OCI-LY1 (cell line): ENCODE measurements around the gene WNK4.

Source experiments
- CTCF ChIP-seq: fragments of 200-600 bp; sonication (generic), shearing (Covaris generic); IDR thresholded peaks from 2 replicates; pipeline ENCODE4 v1.5.1; 2017; ENCODE audit warnings: mild to moderate bottlenecking, antibody characterized with exemption, low read length, moderate library complexity, mixed read lengths
- EZH2 ChIP-seq: fragments of 200-600 bp; sonication (generic), shearing (Covaris generic); IDR thresholded peaks from 2 replicates; pipeline ENCODE4 v1.8.0; 2017; ENCODE audit warnings: borderline replicate concordance, mixed run types, mild to moderate bottlenecking, antibody characterized with exemption, low read length, moderate library complexity, mixed read lengths

- no peak for TF ChIP-seq CTCF
- TF ChIP-seq EZH2: no peak
Measured at GRCh38 chr17:42766124-42766523, 14.3 kb upstream of the WNK4 start.
